Panc1 (cell line): Measurements from ENCODE around the gene CDC42EP3.

Experiments used
- POLR2AphosphoS5 ChIP-seq: IDR thresholded peaks from 2 replicates; pipeline ENCODE4 v1.6.1; 2012; ENCODE audit warnings: mild to moderate bottlenecking, low read depth, low read length, moderate library complexity
- SIN3A ChIP-seq: IDR thresholded peaks from 2 replicates; pipeline ENCODE4 v1.6.1; 2012; ENCODE audit warnings: low read depth, mild to moderate bottlenecking, low read length, moderate library complexity, borderline replicate concordance; ENCODE audit not compliant: insufficient read depth
- TCF7L2 ChIP-seq: IDR thresholded peaks from 2 replicates; pipeline ENCODE4 v1.6.1; 2011; ENCODE audit warnings: mild to moderate bottlenecking, low read depth, low read length, inconsistent platforms
- TF ChIP-seq, protein P1 (sequence below): fragments of 450-650 bp; IDR thresholded peaks from 2 replicates; pipeline ENCODE4 v1.5.1; 2017; ENCODE audit warnings: mild to moderate bottlenecking
- TF ChIP-seq, protein P2 (sequence below), 2 experiments: IDR thresholded peaks; 2 replicates each; pipeline ENCODE4 v1.6.1; 2011 to 2012; ENCODE audit warnings: low read depth in 2 of 2, control low read depth in 1 of 2, low read length in 1 of 2, mild to moderate bottlenecking in 1 of 2, moderate library complexity in 1 of 2; ENCODE audit not compliant: insufficient read depth in 1 of 2

DNA sequence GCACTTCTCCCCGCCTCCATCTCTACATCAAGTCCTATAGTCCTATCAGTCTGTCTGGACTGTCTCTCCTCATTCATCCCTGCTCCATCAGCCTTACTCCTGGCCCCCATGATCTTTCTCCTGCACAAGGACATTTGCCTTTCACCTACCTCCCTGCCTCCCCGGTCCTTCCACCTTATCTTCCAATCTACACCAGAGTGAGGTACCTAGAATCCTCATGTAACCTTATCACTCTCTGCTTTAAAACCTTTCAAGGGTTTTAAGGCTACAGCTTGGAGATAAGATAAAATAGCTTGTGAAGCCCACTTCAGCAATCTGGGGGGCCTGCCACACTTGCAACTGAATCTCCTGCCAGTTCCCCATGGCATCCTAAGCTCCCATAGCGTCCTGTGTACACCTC lies 12.8 kb downstream of the CDC42EP3 start:
- TF ChIP-seq, protein P1, sequence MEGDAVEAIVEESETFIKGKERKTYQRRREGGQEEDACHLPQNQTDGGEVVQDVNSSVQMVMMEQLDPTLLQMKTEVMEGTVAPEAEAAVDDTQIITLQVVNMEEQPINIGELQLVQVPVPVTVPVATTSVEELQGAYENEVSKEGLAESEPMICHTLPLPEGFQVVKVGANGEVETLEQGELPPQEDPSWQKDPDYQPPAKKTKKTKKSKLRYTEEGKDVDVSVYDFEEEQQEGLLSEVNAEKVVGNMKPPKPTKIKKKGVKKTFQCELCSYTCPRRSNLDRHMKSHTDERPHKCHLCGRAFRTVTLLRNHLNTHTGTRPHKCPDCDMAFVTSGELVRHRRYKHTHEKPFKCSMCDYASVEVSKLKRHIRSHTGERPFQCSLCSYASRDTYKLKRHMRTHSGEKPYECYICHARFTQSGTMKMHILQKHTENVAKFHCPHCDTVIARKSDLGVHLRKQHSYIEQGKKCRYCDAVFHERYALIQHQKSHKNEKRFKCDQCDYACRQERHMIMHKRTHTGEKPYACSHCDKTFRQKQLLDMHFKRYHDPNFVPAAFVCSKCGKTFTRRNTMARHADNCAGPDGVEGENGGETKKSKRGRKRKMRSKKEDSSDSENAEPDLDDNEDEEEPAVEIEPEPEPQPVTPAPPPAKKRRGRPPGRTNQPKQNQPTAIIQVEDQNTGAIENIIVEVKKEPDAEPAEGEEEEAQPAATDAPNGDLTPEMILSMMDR: no peak
- TF ChIP-seq POLR2AphosphoS5: no peak
- TF ChIP-seq, protein P2, sequence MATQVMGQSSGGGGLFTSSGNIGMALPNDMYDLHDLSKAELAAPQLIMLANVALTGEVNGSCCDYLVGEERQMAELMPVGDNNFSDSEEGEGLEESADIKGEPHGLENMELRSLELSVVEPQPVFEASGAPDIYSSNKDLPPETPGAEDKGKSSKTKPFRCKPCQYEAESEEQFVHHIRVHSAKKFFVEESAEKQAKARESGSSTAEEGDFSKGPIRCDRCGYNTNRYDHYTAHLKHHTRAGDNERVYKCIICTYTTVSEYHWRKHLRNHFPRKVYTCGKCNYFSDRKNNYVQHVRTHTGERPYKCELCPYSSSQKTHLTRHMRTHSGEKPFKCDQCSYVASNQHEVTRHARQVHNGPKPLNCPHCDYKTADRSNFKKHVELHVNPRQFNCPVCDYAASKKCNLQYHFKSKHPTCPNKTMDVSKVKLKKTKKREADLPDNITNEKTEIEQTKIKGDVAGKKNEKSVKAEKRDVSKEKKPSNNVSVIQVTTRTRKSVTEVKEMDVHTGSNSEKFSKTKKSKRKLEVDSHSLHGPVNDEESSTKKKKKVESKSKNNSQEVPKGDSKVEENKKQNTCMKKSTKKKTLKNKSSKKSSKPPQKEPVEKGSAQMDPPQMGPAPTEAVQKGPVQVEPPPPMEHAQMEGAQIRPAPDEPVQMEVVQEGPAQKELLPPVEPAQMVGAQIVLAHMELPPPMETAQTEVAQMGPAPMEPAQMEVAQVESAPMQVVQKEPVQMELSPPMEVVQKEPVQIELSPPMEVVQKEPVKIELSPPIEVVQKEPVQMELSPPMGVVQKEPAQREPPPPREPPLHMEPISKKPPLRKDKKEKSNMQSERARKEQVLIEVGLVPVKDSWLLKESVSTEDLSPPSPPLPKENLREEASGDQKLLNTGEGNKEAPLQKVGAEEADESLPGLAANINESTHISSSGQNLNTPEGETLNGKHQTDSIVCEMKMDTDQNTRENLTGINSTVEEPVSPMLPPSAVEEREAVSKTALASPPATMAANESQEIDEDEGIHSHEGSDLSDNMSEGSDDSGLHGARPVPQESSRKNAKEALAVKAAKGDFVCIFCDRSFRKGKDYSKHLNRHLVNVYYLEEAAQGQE (IDR thresholded peaks at IDR 0.05; ENCODE audit: insufficient read depth in 1 of 2, low read depth in 2 of 2, low read length in 1 of 2): no peak
- no peak for TF ChIP-seq SIN3A
- TF ChIP-seq TCF7L2: no peak
